ENCODE data around the gene LRP1B.

Gene LRP1B

DNA sequence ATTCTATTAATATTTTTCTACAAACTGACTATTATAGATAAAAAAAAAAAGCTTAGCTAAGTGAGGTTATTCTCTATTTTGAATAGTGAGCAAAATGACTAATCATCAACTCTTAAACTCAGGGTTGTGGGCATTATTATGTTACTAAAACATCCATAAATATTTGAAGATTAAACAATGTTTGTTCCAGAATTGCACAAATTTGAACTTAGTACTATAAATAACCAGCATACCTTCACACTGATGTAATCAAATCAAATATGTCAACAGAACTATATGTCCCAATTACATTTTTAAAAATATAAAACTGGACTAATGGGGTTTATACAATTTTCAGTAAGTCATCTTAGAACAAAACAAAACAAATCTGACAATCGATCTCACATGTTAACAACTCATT, 800.9 kb downstream of the LRP1B start:
- ATAC-seq (no peak), DNase-seq (ENCODE audit: low spot score in 2 of 2) (no peak)
- Mint-ChIP-seq H3K36me3 (no peaks in the 10 kb centered on the region), H3K9me3 (peaks cover 5% of the 10 kb centered on the region), H3K4me3 (no peak overlapping the region), H3K27ac (no peak overlapping the region), H3K4me1 (no peaks in the 10 kb centered on the region)

GRCh38 chr2:141323571-141323970, 807.2 kb downstream of the LRP1B start:
- H3K9me3 Mint-ChIP-seq, result peaks cover 14% of the 10 kb centered on the region
- H3K4me1 Mint-ChIP-seq, result peaks cover 5% of the 10 kb centered on the region
- no peak overlapping the region for H3K27ac Mint-ChIP-seq
- H3K4me3 Mint-ChIP-seq, result no peak overlapping the region
- no peak for ATAC-seq
- H3K36me3 Mint-ChIP-seq, result no peaks in the 10 kb centered on the region
- DNase-seq (ENCODE audit: low spot score in 2 of 2), result no peak

DNA sequence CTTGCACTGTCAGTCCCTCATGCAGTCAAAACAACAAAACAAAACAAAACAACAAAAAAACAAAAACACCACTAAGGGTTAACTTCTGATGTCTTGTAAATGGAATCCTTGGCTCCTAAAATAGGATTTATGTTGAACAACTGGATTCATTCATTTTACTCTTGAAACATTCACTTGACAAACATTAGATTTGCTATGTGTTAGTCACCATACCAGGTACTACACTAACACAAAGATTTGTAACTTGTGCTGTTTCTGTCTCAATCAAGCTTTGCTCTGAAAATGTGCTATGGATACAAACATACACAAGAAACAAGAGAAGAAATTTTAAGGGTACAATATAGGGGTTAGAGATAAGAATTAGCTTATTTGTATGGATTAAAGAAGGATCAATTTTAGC, 812.8 kb downstream of the LRP1B start:
- peaks cover 9% of the 10 kb centered on the region for H3K9me3 Mint-ChIP-seq
- no peak overlapping the region for H3K27ac Mint-ChIP-seq
- H3K4me1 Mint-ChIP-seq, result no peaks in the 10 kb centered on the region
- DNase-seq (ENCODE audit: low spot score in 2 of 2) (no peak), ATAC-seq (no peak)
- no peaks in the 10 kb centered on the region for H3K36me3 Mint-ChIP-seq
- no peak overlapping the region for H3K4me3 Mint-ChIP-seq

- DNase-seq (ENCODE audit: low spot score in 2 of 2) (no peak), ATAC-seq (no peak)
- Mint-ChIP-seq H3K27ac (no peak overlapping the region), H3K9me3 (peaks cover 14% of the 10 kb centered on the region), H3K4me3 (no peak overlapping the region), H3K36me3 (no peaks in the 10 kb centered on the region), H3K4me1 (no peaks in the 10 kb centered on the region)
Measured at GRCh38 chr2:141316606-141317005, 814.2 kb downstream of the LRP1B start.

DNA sequence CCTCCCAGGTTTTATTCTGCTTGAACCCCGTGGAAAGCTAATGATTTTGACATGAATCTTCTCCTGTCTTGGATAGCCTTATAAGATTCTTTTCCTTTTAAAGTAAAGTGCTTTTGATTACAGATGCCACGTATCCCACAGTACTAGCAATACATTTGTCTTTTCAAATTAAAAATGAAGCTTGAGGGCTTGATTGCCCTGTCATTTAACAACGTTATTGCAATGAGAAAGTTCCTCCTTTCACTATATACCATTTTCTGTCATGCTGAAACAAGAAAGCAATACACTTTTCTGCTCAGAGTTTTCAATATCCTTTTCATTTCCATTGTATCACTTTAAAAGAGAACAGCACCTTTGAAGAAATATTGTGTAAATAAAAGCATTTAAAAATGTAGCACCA, 814.7 kb downstream of the LRP1B start:
- Mint-ChIP-seq H3K4me1 (no peaks in the 10 kb centered on the region), H3K4me3 (no peak overlapping the region), H3K27ac (no peak overlapping the region), H3K9me3 (peaks cover 14% of the 10 kb centered on the region), H3K36me3 (no peaks in the 10 kb centered on the region)
- ATAC-seq (no peak), DNase-seq (ENCODE audit: low spot score in 2 of 2) (no peak)

- peaks cover 20% of the 10 kb centered on the region for H3K9me3 Mint-ChIP-seq
- H3K4me3 Mint-ChIP-seq, result no peak overlapping the region
- no peak overlapping the region for H3K27ac Mint-ChIP-seq
- ATAC-seq (no peak), DNase-seq (ENCODE audit: low spot score in 2 of 2) (no peak)
- H3K4me1 Mint-ChIP-seq, result no peaks in the 10 kb centered on the region
- H3K36me3 Mint-ChIP-seq, result no peaks in the 10 kb centered on the region
Measured at GRCh38 chr2:141313972-141314371, 816.8 kb downstream of the LRP1B start.

- ATAC-seq, result no peak
- no peak overlapping the region for H3K4me3 Mint-ChIP-seq
- H3K36me3 Mint-ChIP-seq, result no peaks in the 10 kb centered on the region
- peaks cover 18% of the 10 kb centered on the region for H3K9me3 Mint-ChIP-seq
- no peak for DNase-seq (ENCODE audit: low spot score in 2 of 2)
- H3K27ac Mint-ChIP-seq, result no peak overlapping the region
- H3K4me1 Mint-ChIP-seq, result no peaks in the 10 kb centered on the region
Measured at GRCh38 chr2:141311430-141311829, 819.4 kb downstream of the LRP1B start.

GRCh38 chr2:141306368-141306767, 824.4 kb downstream of the LRP1B start:
- Mint-ChIP-seq H3K4me3 (no peak overlapping the region), H3K27ac (no peak overlapping the region), H3K9me3 (peaks cover 17% of the 10 kb centered on the region), H3K4me1 (no peaks in the 10 kb centered on the region), H3K36me3 (no peaks in the 10 kb centered on the region)
- no peak for DNase-seq (ENCODE audit: low spot score in 2 of 2)
- no peak for ATAC-seq

GRCh38 chr2:141301551-141301950, 829.3 kb downstream of the LRP1B start:
- no peak for DNase-seq (ENCODE audit: low spot score in 2 of 2)
- Mint-ChIP-seq H3K36me3 (no peaks in the 10 kb centered on the region), H3K9me3 (peaks cover 13% of the 10 kb centered on the region)

GRCh38 chr2:141280037-141280436, 850.8 kb downstream of the LRP1B start:
- no peak for ATAC-seq
- Mint-ChIP-seq H3K9me3 (peaks cover 15% of the 10 kb centered on the region), H3K4me3 (no peak overlapping the region), H3K36me3 (no peaks in the 10 kb centered on the region), H3K4me1 (no peaks in the 10 kb centered on the region), H3K27ac (no peak overlapping the region)
- no peak for DNase-seq (ENCODE audit: low spot score in 2 of 2)

More at GRCh38 chr2:141301551-141301950, 829.3 kb downstream of the LRP1B start:
- ATAC-seq, result no peak
- Mint-ChIP-seq H3K4me1 (no peaks in the 10 kb centered on the region), H3K4me3 (no peak overlapping the region), H3K27ac (no peak overlapping the region)

- H3K4me3 Mint-ChIP-seq, result no peak overlapping the region
- DNase-seq (ENCODE audit: low spot score in 2 of 2) (no peak), ATAC-seq (no peak)
- no peaks in the 10 kb centered on the region for H3K4me1 Mint-ChIP-seq
- H3K9me3 Mint-ChIP-seq, result peaks cover 23% of the 10 kb centered on the region
- H3K27ac Mint-ChIP-seq, result no peak overlapping the region
- H3K36me3 Mint-ChIP-seq, result no peaks in the 10 kb centered on the region
Measured at GRCh38 chr2:141271346-141271745, 859.5 kb downstream of the LRP1B start.

- Mint-ChIP-seq H3K4me3 (no peak overlapping the region), H3K9me3 (peaks cover 16% of the 10 kb centered on the region), H3K36me3 (no peaks in the 10 kb centered on the region), H3K4me1 (no peaks in the 10 kb centered on the region), H3K27ac (no peak overlapping the region)
- no peak for ATAC-seq
- no peak for DNase-seq (ENCODE audit: low spot score in 2 of 2)
Measured at GRCh38 chr2:141264848-141265247, 866.0 kb downstream of the LRP1B start.

DNA sequence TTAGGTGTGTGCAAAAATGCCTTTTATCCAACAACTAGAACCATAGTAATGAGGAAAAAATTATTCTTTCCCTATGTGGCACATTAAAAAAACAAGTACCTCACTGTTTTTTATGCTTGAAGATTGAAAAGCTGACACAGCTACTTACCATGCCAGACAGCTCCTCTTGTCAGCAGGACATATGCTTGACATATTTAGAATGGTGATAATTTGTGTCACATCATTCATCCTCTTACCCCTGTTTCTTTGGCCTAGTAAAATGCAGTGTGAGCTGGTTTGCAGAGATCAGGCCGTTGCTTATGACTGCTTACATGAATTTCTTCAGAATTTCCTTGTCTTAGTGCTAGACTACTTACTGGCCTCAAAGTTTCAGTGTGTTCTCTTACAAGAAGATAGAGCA, 869.9 kb downstream of the LRP1B start:
- Mint-ChIP-seq H3K4me1 (no peaks in the 10 kb centered on the region), H3K27ac (no peak overlapping the region), H3K4me3 (no peak overlapping the region), H3K9me3 (peaks cover 9% of the 10 kb centered on the region), H3K36me3 (no peaks in the 10 kb centered on the region)
- no peak for DNase-seq (ENCODE audit: low spot score in 2 of 2)
- no peak for ATAC-seq

DNA sequence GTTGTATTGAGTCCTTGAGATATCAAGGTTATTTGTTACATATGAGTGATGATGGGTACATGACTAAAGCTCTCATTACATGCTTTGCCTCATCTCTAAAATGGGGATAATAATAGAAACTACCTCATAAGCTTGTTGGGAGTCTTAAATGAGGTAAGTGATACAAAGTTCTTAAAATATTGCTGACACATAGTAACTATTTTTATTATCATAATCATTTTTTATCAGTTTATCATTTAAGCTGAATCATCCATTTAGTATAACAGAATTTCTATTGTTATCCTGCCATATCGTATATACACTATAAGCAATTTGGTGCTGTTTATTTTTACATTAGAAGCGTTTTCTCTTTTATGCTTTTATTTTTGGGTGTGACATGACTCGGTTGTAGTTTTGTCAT, 871.1 kb downstream of the LRP1B start:
- no peak for DNase-seq (ENCODE audit: low spot score in 2 of 2)
- peaks cover 6% of the 10 kb centered on the region for H3K9me3 Mint-ChIP-seq
- no peaks in the 10 kb centered on the region for H3K36me3 Mint-ChIP-seq
- no peaks in the 10 kb centered on the region for H3K4me1 Mint-ChIP-seq
- no peak overlapping the region for H3K27ac Mint-ChIP-seq
- no peak overlapping the region for H3K4me3 Mint-ChIP-seq
- no peak for ATAC-seq

DNA sequence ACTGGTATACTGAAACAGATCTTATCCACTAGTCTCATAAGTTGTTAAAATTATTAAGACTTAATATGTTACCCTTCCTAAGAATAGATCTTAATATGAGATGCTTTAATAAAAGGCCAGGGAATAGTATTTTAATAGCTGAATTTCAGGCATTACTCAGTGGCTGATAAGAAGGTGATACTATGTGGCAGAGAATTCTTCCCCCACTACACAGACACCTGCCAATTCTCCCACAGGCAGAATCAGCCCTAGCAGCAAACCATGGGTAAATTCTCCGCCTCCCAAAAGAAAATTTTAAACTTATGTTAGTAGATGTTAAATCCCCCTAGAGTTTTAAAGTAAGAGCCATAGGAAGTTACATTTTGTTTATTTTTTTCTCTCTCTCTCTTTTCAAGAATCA, 888.8 kb downstream of the LRP1B start:
- Mint-ChIP-seq H3K36me3 (no peaks in the 10 kb centered on the region), H3K27ac (no peak overlapping the region), H3K4me3 (no peak overlapping the region), H3K4me1 (no peaks in the 10 kb centered on the region), H3K9me3 (peaks cover 18% of the 10 kb centered on the region)
- ATAC-seq (no peak), DNase-seq (ENCODE audit: low spot score in 2 of 2) (no peak)

GRCh38 chr2:141226560-141226959, 904.3 kb downstream of the LRP1B start:
- H3K4me3 Mint-ChIP-seq, result no peak overlapping the region
- H3K9me3 Mint-ChIP-seq, result peaks cover 12% of the 10 kb centered on the region
- H3K36me3 Mint-ChIP-seq, result no peaks in the 10 kb centered on the region
- H3K4me1 Mint-ChIP-seq, result no peaks in the 10 kb centered on the region
- ATAC-seq (no peak), DNase-seq (ENCODE audit: low spot score in 2 of 2) (no peak)
- H3K27ac Mint-ChIP-seq, result no peak overlapping the region

- Mint-ChIP-seq H3K4me1 (no peaks in the 10 kb centered on the region), H3K9me3 (peaks cover 9% of the 10 kb centered on the region), H3K4me3 (no peak overlapping the region), H3K27ac (no peak overlapping the region), H3K36me3 (no peaks in the 10 kb centered on the region)
- ATAC-seq (no peak), DNase-seq (ENCODE audit: low spot score in 2 of 2) (no peak)
Measured at GRCh38 chr2:141207036-141207385, 923.8 kb downstream of the LRP1B start.

Measured in stimulated activated effector memory CD8-positive, alpha-beta T cell treated with anti-CD3 and anti-CD28 coated beads, Interleukin-12 subunit alpha, Interleukin-12 subunit beta, amount 100 ng/mL, for 72 hours (primary cell).